ENCODE results near the gene SERPINH1.

DNA sequence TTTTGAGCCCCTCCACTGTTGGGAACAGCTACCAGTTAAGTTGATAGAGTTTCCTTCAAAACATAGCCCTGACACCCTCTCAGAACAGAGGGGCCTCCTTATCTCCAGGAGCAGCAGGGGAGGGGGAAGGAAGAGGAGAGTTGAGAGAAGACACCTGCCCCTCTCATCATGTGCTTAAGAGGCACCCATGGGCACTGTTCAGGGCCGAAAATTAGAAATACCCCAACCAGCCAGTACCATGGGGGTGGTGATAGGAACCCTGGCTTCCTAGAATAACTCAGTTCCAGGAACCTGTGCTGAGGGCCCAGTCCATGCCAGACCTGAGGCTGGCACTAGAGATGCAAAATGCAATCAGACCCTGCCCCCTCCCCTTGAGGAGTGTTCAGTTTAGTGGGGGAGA lies 27.0 kb upstream of the SERPINH1 start:
- TF ChIP-seq POLR2A (IDR thresholded peaks at IDR 0.05), result no peak
- TF ChIP-seq, protein P1, sequence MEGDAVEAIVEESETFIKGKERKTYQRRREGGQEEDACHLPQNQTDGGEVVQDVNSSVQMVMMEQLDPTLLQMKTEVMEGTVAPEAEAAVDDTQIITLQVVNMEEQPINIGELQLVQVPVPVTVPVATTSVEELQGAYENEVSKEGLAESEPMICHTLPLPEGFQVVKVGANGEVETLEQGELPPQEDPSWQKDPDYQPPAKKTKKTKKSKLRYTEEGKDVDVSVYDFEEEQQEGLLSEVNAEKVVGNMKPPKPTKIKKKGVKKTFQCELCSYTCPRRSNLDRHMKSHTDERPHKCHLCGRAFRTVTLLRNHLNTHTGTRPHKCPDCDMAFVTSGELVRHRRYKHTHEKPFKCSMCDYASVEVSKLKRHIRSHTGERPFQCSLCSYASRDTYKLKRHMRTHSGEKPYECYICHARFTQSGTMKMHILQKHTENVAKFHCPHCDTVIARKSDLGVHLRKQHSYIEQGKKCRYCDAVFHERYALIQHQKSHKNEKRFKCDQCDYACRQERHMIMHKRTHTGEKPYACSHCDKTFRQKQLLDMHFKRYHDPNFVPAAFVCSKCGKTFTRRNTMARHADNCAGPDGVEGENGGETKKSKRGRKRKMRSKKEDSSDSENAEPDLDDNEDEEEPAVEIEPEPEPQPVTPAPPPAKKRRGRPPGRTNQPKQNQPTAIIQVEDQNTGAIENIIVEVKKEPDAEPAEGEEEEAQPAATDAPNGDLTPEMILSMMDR (IDR thresholded peaks at IDR 0.05), result no peak
